Nephron progenitor cell (in vitro differentiated cells): ENCODE results near the gene GPX2.

Source experiments
- DNase-seq: peaks from one replicate; pipeline ENCODE4 v3.0.0; 2021
- H3K27ac Mint-ChIP-seq: 2 replicates; pipeline ENCODE4 v1.8.0; 2021; ENCODE audit warnings: mild to moderate bottlenecking, moderate library complexity, mixed read lengths
- H3K27me3 Mint-ChIP-seq: 2 replicates; pipeline ENCODE4 v1.8.0; 2021; ENCODE audit warnings: mild to moderate bottlenecking, low read depth, mixed read lengths; ENCODE audit not compliant: poor library complexity
- H3K36me3 Mint-ChIP-seq: 2 replicates; pipeline ENCODE4 v1.8.0; 2021; ENCODE audit warnings: low read depth, mixed read lengths
- H3K4me1 Mint-ChIP-seq: 2 replicates; pipeline ENCODE4 v1.8.0; 2021; ENCODE audit warnings: mixed read lengths
- H3K4me3 Mint-ChIP-seq: 2 replicates; pipeline ENCODE4 v1.8.0; 2021; ENCODE audit warnings: mild to moderate bottlenecking, moderate library complexity, mixed read lengths
- H3K9me3 Mint-ChIP-seq: 2 replicates; pipeline ENCODE4 v1.8.0; 2021; ENCODE audit warnings: mild to moderate bottlenecking, moderate library complexity, mixed read lengths
- CTCF ChIP-seq: fragments of 200-600 bp; sonication (generic); IDR thresholded peaks from 2 replicates; pipeline ENCODE4 v1.5.0; 2021; ENCODE audit warnings: antibody characterized with exemption

GPX2 gene

DNA sequence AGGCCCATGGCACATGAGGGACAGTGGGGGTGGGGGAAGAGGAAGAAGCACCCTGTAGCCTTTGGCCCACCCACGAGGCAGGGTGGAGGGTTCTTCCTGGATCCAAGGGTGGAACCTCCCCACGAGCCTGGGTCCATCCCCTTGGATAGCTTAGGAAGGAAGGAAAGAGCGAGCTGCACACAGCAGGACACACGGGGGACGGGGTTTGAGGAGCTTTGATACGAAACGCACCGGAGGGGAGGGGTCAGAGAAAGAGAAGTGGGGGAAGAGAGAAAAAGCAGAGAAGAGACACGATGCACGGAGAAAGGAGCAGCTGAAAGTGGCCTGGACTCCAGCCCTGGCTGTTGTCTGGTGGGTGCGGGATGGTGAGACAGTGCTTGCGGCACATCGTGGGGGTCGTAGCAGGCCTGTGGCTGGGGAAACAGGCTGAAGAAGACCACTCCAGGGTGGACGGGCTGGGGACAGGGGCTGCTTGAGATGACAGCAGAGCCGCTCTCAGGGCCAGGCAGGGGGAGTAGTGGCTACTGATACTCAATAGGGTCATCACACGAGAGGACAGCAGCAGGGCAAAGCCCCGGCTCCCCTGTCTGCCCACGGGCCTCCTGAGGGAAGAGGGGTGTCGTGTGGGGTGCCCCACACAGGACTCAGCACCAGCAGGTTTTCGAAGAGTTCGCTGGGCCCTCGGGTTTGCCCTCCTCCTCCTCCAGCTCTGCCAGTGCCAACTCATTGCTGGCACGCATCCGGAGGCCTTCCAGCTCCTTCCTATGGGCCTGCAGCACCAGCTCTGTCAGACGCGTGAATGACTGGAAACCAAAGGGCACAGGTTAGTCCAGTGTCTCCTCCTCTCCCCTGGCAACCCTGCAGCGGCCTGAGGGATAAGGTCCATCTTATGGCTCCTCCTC, 5.4 kb upstream of the GPX2 start:
- Mint-ChIP-seq H3K27me3 (peaks cover 5% of the 10 kb centered on the region), H3K27ac (peak overlapping the region; percentile 12), H3K36me3 (peaks cover 18% of the 10 kb centered on the region), H3K4me1 (peaks cover 17% of the 10 kb centered on the region), H3K9me3 (no peaks in the 10 kb centered on the region), H3K4me3 (no peak overlapping the region)
- no peak for DNase-seq
- no peak for TF ChIP-seq CTCF

DNA sequence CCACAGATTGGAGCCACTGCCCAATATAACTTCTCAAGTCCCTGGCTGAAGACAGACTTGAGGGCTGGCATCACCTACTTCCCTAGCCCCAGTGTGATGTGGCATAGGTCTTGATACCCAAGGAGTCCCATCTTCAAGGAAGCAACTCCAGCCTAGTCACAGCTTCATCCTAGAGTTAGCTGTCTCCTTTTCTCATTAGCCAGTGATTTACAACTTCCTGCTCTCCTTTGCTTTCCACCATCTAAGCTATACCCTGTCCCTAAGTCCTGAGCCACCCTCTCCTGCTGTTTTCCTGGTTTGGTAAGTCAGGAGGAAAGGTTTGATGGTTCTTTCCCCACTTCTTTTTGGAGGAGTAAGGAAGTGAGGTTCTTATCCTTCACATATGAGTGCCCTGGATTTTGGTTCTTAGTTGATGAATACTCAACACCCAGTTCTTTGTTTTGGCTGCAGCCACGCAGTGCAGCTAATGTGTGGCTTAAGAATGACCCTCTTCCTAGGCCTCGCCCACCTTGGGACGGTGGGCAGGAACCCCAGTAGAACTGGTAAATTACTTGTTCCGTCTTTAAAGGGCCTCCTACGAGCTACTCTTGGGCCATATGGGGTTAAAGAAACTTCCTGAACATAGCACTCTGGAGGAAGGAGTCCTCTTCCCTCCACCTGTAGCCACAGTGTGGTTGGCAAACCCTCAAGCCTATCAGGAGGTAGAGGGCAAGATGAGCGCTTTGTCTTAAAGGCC, 3.9 kb upstream of the GPX2 start:
- peak overlapping the region; percentile 89 for H3K27ac Mint-ChIP-seq
- H3K4me1 Mint-ChIP-seq: peaks cover 17% of the 10 kb centered on the region
- DNase-seq: no peak

GRCh38 chr14:64945431-64946178, 3.1 kb upstream of the GPX2 start:
- TF ChIP-seq CTCF: no peak
- peaks cover 7% of the 10 kb centered on the region for H3K27me3 Mint-ChIP-seq
- peaks cover 17% of the 10 kb centered on the region for H3K4me1 Mint-ChIP-seq
- no peak for DNase-seq
- no peaks in the 10 kb centered on the region for H3K9me3 Mint-ChIP-seq
- peaks cover 18% of the 10 kb centered on the region for H3K36me3 Mint-ChIP-seq
- H3K4me3 Mint-ChIP-seq: no peak overlapping the region
- no peak overlapping the region for H3K27ac Mint-ChIP-seq

More for the DNA sequence above, 3.9 kb upstream of the GPX2 start:
- Mint-ChIP-seq H3K9me3 (no peaks in the 10 kb centered on the region), H3K36me3 (peaks cover 18% of the 10 kb centered on the region), H3K27me3 (peaks cover 5% of the 10 kb centered on the region), H3K4me3 (no peak overlapping the region)
- TF ChIP-seq CTCF: no peak

DNA sequence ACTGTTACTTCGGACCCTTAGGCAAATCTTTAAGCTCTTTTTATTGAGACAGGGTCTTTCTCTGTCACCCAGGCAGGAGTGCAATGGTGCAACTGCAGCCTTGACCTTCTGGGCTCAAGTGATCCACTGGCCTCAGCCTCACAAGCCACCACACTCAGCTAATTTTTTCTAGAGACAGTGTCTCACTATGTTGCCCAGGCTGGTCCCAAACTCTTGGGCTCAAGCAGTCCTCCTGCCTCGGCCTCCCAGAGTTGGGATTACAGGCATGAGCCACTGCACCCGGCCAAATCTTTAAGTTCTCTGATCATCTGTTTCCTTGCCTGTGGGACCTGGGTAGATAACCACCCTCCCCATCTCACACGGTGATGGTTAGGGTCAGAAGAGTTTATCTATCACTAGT, 2.3 kb upstream of the GPX2 start:
- Mint-ChIP-seq H3K9me3 (no peaks in the 10 kb centered on the region), H3K4me1 (peaks cover 22% of the 10 kb centered on the region), H3K27me3 (peaks cover 6% of the 10 kb centered on the region), H3K36me3 (peaks cover 17% of the 10 kb centered on the region), H3K27ac (no peak overlapping the region), H3K4me3 (no peak overlapping the region)
- DNase-seq: no peak
- no peak for TF ChIP-seq CTCF

DNA sequence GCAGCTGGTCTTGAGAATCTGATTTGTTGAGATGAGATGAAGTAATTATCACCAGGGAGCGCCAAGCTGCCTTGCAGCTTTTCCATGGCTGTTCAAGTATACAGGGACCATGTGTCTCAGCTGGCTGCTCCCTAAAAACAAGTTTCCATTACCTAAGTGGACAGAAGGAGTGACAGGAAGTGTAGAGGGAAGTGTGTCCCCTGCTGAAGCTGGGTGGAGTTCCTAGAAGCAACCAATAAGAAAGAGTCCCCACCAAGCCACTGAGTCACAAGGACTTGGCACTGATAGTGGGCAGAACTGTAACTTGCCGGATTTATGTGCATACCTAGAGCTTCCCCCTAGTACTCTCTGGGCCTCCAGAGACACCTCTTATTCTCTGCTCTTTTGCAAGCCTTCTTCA, 1.5 kb upstream of the GPX2 start:
- peaks cover 28% of the 10 kb centered on the region for H3K4me1 Mint-ChIP-seq
- no peak for DNase-seq
- peaks cover 21% of the 10 kb centered on the region for H3K36me3 Mint-ChIP-seq
- no peak overlapping the region for H3K27ac Mint-ChIP-seq
- no peaks in the 10 kb centered on the region for H3K9me3 Mint-ChIP-seq
- H3K4me3 Mint-ChIP-seq: no peak overlapping the region
- H3K27me3 Mint-ChIP-seq: peaks cover 4% of the 10 kb centered on the region
- TF ChIP-seq CTCF: no peak
